HG03439 (cell line): ENCODE data around the gene STK25.
"Not testable (repeated sequence)": the region's sequence is repeated elsewhere in the genome, so short reads cannot be mapped to it uniquely, and the experiment has no call there.

Experiments used
- ATAC-seq: cut with Tn5 transposase; IDR thresholded peaks from one replicate; pipeline ENCODE4 v1.9.1; 2021; ENCODE audit warnings: mild to moderate bottlenecking, moderate library complexity; ENCODE audit not compliant: unreplicated experiment

Gene STK25

DNA sequence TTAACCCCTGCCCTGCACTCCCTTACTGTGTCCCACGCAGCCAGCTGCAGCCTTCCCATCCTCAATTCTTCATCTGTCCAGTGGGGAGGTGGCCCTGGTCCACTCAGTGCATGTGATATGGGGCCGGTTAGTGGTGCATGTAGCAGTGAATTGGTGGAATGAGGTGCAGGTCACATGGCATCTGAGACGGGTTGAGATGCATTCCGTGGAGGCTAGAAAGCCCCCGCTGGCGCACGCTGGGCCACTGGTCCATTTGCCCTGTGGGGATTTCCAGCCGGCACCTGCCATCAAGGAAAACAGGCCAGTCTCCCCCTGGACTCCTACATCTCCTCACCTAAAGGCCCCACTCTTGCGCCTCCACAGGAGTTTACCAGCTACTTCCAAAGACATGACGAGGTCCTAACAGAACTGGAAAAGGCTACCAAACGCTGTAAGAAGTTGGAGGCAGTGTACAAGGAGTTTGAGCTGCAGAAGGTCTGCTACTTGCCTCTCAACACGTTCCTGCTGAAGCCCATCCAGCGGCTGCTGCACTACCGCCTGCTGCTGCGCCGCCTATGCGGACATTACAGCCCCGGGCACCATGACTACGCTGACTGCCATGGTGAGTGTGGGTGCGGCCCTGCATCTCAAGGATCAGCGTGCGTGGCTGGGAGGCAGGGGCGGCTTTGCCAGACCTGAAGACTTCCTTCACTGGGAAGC, 40.5 kb downstream of the STK25 start:
- no peak for ATAC-seq

- ATAC-seq, result no peak
These were observed 42.2 kb downstream of the STK25 start for GRCh38 chr2:241466230-241466629.

GRCh38 chr2:241465543-241465942, 42.8 kb downstream of the STK25 start:
- no peak for ATAC-seq

- no peak for ATAC-seq
These were observed 44.9 kb downstream of the STK25 start for GRCh38 chr2:241463276-241464135.

DNA sequence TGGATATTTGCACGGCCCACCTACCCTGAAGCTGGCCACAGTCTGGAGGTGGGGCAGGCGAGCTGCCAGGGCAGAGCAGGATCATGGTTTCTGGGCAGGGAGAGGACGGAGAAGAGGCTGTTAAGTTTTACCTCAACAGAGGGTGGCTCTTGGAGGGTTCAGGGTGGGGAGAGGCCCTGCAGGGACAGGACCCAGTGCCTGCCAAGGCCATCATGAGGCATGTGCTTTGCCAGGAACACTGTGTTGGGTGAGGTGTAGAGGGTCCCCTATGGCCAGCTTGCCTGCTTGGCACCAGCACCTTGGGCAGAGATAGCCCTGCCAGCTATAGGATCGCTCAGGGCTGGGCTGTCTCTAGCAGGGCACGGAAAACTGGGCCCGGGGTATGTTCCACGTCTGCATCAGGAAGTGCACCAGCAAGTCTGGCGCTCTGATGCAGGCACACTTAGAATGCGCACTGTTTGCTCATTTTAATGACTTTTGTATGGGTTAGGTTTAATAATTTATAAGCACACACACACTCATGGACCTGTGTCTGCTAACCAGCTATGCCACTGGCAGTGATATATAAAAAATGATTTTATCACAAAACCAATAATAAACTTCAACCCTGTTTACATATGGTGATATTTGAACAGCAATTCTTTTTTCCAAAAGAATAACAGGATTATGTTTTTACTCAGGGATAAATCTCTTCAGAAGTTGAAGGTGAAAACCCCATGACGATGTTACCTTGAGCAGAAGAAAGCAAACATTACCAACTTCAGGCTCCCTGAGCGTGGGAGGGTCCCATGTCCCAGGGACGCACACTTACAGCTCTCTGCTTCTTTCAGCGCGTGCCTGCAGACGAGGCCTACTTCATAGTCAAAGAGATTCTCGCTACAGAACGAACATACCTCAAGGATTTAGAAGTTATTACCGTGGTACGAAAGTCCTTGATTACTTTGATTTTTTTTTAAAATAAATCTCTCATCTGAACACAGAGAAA, 46.4 kb downstream of the STK25 start:
- no peak for ATAC-seq

DNA sequence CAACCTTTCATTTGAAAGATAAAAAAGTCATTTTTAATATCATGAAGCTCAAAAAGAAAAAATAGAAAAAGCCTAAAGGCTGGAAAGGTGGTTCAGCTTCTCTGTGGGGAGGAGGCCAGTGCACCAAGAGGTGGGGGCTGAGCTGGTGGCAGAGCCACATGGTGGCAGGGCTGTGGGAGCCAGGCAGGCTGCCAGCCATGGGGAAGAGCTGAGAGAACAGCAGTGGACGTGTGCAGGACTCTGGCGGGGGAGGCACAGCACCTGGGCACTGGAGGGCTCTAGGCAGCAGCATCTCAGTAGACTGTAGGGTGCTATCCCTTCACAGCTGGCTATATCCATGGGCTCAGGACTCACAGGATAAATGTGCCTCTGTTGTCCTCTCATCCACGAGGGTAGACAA, 47.8 kb downstream of the STK25 start:
- ATAC-seq, result no peak

DNA sequence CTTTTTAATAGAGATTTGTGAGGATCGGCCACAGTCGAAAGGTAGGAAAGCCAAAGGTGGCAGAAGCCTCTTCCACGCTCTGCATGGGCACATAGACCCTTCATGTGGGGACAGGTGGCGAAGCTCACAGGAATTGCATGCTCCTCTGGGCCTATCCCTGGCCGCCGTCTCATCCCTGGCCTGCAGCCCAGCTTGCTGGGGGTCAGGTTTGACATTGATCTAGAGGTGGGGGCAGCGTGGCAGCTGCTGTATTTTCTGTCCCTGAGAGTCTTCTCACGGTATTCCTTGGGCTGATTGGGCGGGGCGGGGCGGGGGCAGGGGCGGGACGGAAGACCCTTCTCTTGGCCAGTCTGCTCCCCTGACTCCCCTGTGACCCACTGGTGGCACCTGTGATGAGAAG, 48.9 kb downstream of the STK25 start:
- ATAC-seq, result no peak

DNA sequence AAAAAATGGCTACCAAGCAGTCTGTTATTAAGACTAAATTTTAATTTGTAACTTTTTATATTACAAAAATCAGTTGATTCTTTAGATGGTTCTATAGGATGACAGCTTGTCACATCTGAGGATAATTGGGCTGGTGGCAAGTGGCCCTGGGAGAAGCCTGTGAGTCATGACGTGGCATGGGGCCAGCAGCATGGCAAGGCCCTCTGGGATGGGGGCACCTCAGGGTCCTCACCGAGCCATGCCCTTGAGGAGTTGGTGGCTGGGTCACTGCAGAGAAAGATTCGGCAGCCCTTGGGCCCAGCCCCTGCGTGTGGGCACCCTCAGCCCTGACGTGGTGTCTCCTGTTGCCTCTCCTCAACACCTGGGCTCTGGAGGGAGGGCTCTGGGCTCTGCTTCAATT, 49.7 kb downstream of the STK25 start:
- no peak for ATAC-seq

GRCh38 chr2:241456546-241456945, 51.8 kb downstream of the STK25 start:
- no peak for ATAC-seq

- ATAC-seq, result no peak
These were observed 53.4 kb downstream of the STK25 start for GRCh38 chr2:241454837-241455485.

DNA sequence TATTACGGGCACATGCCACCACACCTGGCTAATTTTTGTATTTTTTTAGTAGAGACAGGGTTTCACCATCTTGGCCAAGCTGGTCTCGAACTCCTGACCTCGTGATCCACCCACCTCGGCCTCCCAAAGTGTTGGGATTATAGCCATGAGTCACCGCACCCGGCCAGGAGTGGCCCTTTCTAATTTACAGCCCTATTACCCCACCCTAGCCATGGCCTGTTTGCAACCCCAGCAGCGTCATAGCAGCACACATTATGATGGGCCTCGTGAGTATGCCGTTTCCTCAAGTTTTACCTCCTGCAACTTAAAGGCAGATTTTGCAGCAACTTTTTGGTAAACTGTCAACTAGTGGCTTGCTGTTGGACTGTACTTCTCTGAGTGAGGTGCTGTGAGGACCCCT, 54.5 kb downstream of the STK25 start:
- ATAC-seq, result not testable (repeated sequence)

DNA sequence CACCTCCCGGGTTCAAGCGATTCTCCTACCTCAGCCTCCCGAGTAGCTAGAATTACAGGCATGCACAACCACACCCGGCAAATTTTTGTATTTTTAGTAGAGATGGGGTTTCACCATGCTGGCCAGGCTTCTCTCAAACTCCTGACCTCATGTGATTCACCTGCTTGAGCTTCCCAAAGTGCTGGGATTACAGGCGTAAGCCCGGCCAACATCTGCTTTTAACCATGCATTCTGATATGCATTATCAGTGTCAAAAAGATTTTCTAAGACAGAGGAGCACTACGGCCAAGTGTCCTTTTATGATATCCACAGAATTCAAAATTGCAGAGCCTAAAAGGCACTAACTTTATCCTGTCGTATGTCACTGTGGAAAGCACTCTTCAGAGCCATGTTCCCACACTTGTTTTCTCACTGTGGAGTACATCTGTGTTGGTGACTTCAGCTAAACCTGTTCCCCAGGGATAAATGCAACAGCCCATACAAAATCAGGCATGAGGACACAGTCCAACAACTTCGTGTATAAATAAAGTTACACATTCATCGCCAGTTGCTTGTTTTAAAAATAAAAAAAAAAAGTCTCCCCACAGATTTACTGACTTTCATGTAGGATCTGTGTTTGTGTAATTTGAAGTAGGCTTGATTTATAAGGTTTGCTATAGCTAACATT, 56.4 kb downstream of the STK25 start:
- no peak for ATAC-seq

GRCh38 chr2:241450092-241450491, 58.3 kb downstream of the STK25 start:
- ATAC-seq, result not testable (repeated sequence)

- no peak for ATAC-seq
These were observed 63.0 kb downstream of the STK25 start for GRCh38 chr2:241445426-241445825.

GRCh38 chr2:241443486-241444223, 64.7 kb downstream of the STK25 start:
- peak; percentile 65 for ATAC-seq
